NCI-H2171 (cell line): Measurements from ENCODE around the gene FOXO6.
A peak's percentile ranks its signal among the peaks of the same experiment; 100 is the strongest.
"Not testable (repeated sequence)": the region's sequence is repeated elsewhere in the genome, so short reads cannot be mapped to it uniquely, and the experiment has no call there.

Source experiments
- DNase-seq: peaks from one replicate; lab custom pipeline; 2025; lab: John Stamatoyannopoulos, UW

The FOXO6 gene

GRCh38 chr1:41329662-41330587 is 31.3 kb upstream of the FOXO6 start:
- DNase-seq = no peak

- no peak for DNase-seq
Measured at GRCh38 chr1:41330588-41331545, 30.4 kb upstream of the FOXO6 start.

- DNase-seq = no peak
Measured at GRCh38 chr1:41331546-41331917, 29.7 kb upstream of the FOXO6 start.

GRCh38 chr1:41332161-41332560 is 29.1 kb upstream of the FOXO6 start:
- not testable (repeated sequence) for DNase-seq

GRCh38 chr1:41333146-41333784 is 28.0 kb upstream of the FOXO6 start:
- DNase-seq = no peak

GRCh38 chr1:41338820-41339219 is 22.4 kb upstream of the FOXO6 start:
- no peak for DNase-seq

GRCh38 chr1:41340655-41341364 is 20.4 kb upstream of the FOXO6 start:
- no peak for DNase-seq

- no peak for DNase-seq
Measured at GRCh38 chr1:41341365-41341683, 19.9 kb upstream of the FOXO6 start.

GRCh38 chr1:41341772-41342562 is 19.3 kb upstream of the FOXO6 start:
- DNase-seq = peak; percentile 67

GRCh38 chr1:41342774-41343355 is 18.4 kb upstream of the FOXO6 start:
- no peak for DNase-seq

- no peak for DNase-seq
Measured at GRCh38 chr1:41343790-41344699, 17.2 kb upstream of the FOXO6 start.

- DNase-seq = no peak
Measured at GRCh38 chr1:41344708-41345159, 16.5 kb upstream of the FOXO6 start.

- DNase-seq = no peak
Measured at GRCh38 chr1:41345434-41346075, 15.7 kb upstream of the FOXO6 start.

- no peak for DNase-seq
Measured at GRCh38 chr1:41347276-41347675, 14.0 kb upstream of the FOXO6 start.

- no peak for DNase-seq
Measured at GRCh38 chr1:41348394-41348793, 12.8 kb upstream of the FOXO6 start.

- DNase-seq = no peak
Measured at GRCh38 chr1:41349361-41350054, 11.7 kb upstream of the FOXO6 start.

- DNase-seq = no peak
Measured at GRCh38 chr1:41350055-41350378, 11.2 kb upstream of the FOXO6 start.
